ENCODE measurements around the gene TMEM97.
"Not testable (repeated sequence)": the region's sequence is repeated elsewhere in the genome, so short reads cannot be mapped to it uniquely, and the experiment has no call there.

The TMEM97 gene

GRCh38 chr17:28338769-28339212 is 19.8 kb downstream of the TMEM97 start:
- not testable (repeated sequence) for FAIRE-seq

- no peak for FAIRE-seq
Measured at GRCh38 chr17:28339431-28339830, 20.4 kb downstream of the TMEM97 start.

- no peak for FAIRE-seq
Measured at GRCh38 chr17:28340374-28340773, 21.4 kb downstream of the TMEM97 start.

- FAIRE-seq: no peak
Measured at GRCh38 chr17:28341516-28341915, 22.5 kb downstream of the TMEM97 start.

GRCh38 chr17:28342313-28342712 is 23.3 kb downstream of the TMEM97 start:
- no peak for FAIRE-seq

- no peak for FAIRE-seq
Measured at GRCh38 chr17:28343491-28343932, 24.5 kb downstream of the TMEM97 start.

- FAIRE-seq: no peak
Measured at GRCh38 chr17:28344011-28344410, 25.0 kb downstream of the TMEM97 start.

GRCh38 chr17:28344435-28344901 is 25.5 kb downstream of the TMEM97 start:
- FAIRE-seq: no peak

- no peak for FAIRE-seq
Measured at GRCh38 chr17:28345419-28346198, 26.6 kb downstream of the TMEM97 start.

- FAIRE-seq: no peak
Measured at GRCh38 chr17:28346199-28346580, 27.2 kb downstream of the TMEM97 start.

GRCh38 chr17:28346746-28347246 is 27.8 kb downstream of the TMEM97 start:
- FAIRE-seq: no peak

- no peak for FAIRE-seq
Measured at GRCh38 chr17:28347261-28347891, 28.4 kb downstream of the TMEM97 start.

- FAIRE-seq: no peak
Measured at GRCh38 chr17:28348979-28349378, 30.0 kb downstream of the TMEM97 start.

GRCh38 chr17:28350271-28350670 is 31.3 kb downstream of the TMEM97 start:
- no peak for FAIRE-seq

GRCh38 chr17:28357061-28357900 is 38.3 kb downstream of the TMEM97 start, which contains the start of gene POLDIP2:
TSS of gene POLDIP2 (minus strand) at chr17:28357527. CDS start at chr17:28357448, 79 bp downstream.
- no peak for FAIRE-seq

- FAIRE-seq: no peak
Measured at GRCh38 chr17:28357901-28358197, 38.8 kb downstream of the TMEM97 start.

- FAIRE-seq: no peak
Measured at GRCh38 chr17:28363186-28363585, 44.2 kb downstream of the TMEM97 start.

GRCh38 chr17:28363776-28364650 is 45.0 kb downstream of the TMEM97 start:
- FAIRE-seq: no peak

- no peak for FAIRE-seq
Measured at GRCh38 chr17:28364665-28365363, 45.8 kb downstream of the TMEM97 start, which contains the start of gene SEBOX. TSS of gene SEBOX (minus strand) at chr17:28365199. CDS start at chr17:28365151, 48 bp downstream.

- FAIRE-seq: no peak
Measured at GRCh38 chr17:28365487-28365886, 46.5 kb downstream of the TMEM97 start.

- FAIRE-seq: no peak
Measured at GRCh38 chr17:28366605-28367004, 47.6 kb downstream of the TMEM97 start.

All from A204.1 (cell line).